HG03575 (cell line): Measurements from ENCODE around the gene STAT3.
"Not testable (repeated sequence)": the region's sequence is repeated elsewhere in the genome, so short reads cannot be mapped to it uniquely, and the experiment has no call there.

Experiments used
- ATAC-seq: cut with Tn5 transposase; IDR thresholded peaks from one replicate; pipeline ENCODE4 v1.9.1; 2021; ENCODE audit not compliant: unreplicated experiment, insufficient number of reproducible peaks, low FRiP score; ENCODE audit errors: extremely low read depth

Gene STAT3

GRCh38 chr17:42360388-42360787, 27.9 kb downstream of the STAT3 start:
- ATAC-seq: not testable (repeated sequence)

GRCh38 chr17:42359133-42359532, 29.1 kb downstream of the STAT3 start:
- no peak for ATAC-seq

- ATAC-seq: no peak
Measured at GRCh38 chr17:42358434-42358833, 29.8 kb downstream of the STAT3 start.

GRCh38 chr17:42354956-42355843, 33.0 kb downstream of the STAT3 start:
- no peak for ATAC-seq

- no peak for ATAC-seq
Measured at GRCh38 chr17:42348104-42348503, 40.1 kb downstream of the STAT3 start.

GRCh38 chr17:42347606-42348005, 40.6 kb downstream of the STAT3 start:
- no peak for ATAC-seq

GRCh38 chr17:42347198-42347597, 41.0 kb downstream of the STAT3 start:
- ATAC-seq: no peak

- ATAC-seq: no peak
Measured at GRCh38 chr17:42346481-42346880, 41.8 kb downstream of the STAT3 start.

GRCh38 chr17:42345396-42346073, 42.7 kb downstream of the STAT3 start:
- ATAC-seq: no peak

- ATAC-seq: no peak
Measured at GRCh38 chr17:42342242-42343008, 45.8 kb downstream of the STAT3 start.

GRCh38 chr17:42341568-42341967, 46.7 kb downstream of the STAT3 start:
- ATAC-seq: no peak

- no peak for ATAC-seq
Measured at GRCh38 chr17:42340691-42341127, 47.5 kb downstream of the STAT3 start.

GRCh38 chr17:42339221-42339620, 49.0 kb downstream of the STAT3 start:
- ATAC-seq: no peak

- no peak for ATAC-seq
Measured at GRCh38 chr17:42338427-42338985, 49.7 kb downstream of the STAT3 start.

- ATAC-seq: no peak
Measured at GRCh38 chr17:42337442-42337841, 50.8 kb downstream of the STAT3 start.

GRCh38 chr17:42334677-42335076, 53.6 kb downstream of the STAT3 start:
- no peak for ATAC-seq

- no peak for ATAC-seq
Measured at GRCh38 chr17:42333053-42333452, 55.2 kb downstream of the STAT3 start.

- no peak for ATAC-seq
Measured at GRCh38 chr17:42329025-42329976, 58.9 kb downstream of the STAT3 start.
